HepG2 (cell line): Measurements from ENCODE around the gene MEX3A. TPM values are rescaled to one million over a fixed set of nuclear protein-coding genes. Genes with fewer than 3 reads are reported as not detected.

Experiments
- ARNTL ChIP-seq: sonication (generic); formaldehyde crosslinking; IDR thresholded peaks from 2 replicates; pipeline ENCODE4 v1.4.0; 2020; ENCODE audit warnings: mild to moderate bottlenecking, missing genetic modification reagents
- BORCS8-MEF2B ChIP-seq: sonication (generic); formaldehyde crosslinking; IDR thresholded peaks from 2 replicates; pipeline ENCODE4 v1.8.0; 2022; ENCODE audit warnings: mild to moderate bottlenecking, missing genetic modification reagents
- EZH2 ChIP-seq: conservative IDR thresholded peaks from 2 replicates; pipeline ENCODE4 v1.6.1; 2012; ENCODE audit warnings: mild to moderate bottlenecking, low read depth, low read length, moderate library complexity
- GTF2F1 ChIP-seq: fragments of 150-350 bp; IDR thresholded peaks from 2 replicates; pipeline ENCODE4 v1.6.1; 2014; ENCODE audit warnings: low read length
- HNF4A ChIP-seq: sonication (generic); formaldehyde crosslinking; IDR thresholded peaks from 2 replicates; pipeline ENCODE4 v1.4.0; 2020; ENCODE audit warnings: missing genetic modification reagents
- HOXA7 ChIP-seq: sonication (generic); formaldehyde crosslinking; IDR thresholded peaks from 2 replicates; pipeline ENCODE4 v1.8.1; 2022; ENCODE audit warnings: mild to moderate bottlenecking, missing genetic modification reagents, moderate library complexity
- JDP2 ChIP-seq: sonication (generic); formaldehyde crosslinking; IDR thresholded peaks from 2 replicates; pipeline ENCODE4 v1.8.1; 2022; ENCODE audit warnings: missing genetic modification reagents, borderline replicate concordance
- KMT2A ChIP-seq: sonication (generic); formaldehyde crosslinking; IDR thresholded peaks from 2 replicates; pipeline ENCODE4 v1.4.0; 2020; ENCODE audit warnings: missing genetic modification reagents
- NFYC ChIP-seq: IDR thresholded peaks from 2 replicates; pipeline ENCODE4 v1.6.1; 2016; ENCODE audit warnings: missing genetic modification reagents, missing compliant biosample characterization
- PHF5A ChIP-seq: IDR thresholded peaks from one replicate; pipeline ENCODE4 v1.6.1; 2018; ENCODE audit warnings: low read depth, missing genetic modification reagents; ENCODE audit not compliant: unreplicated experiment
- PRPF4 ChIP-seq: fragments of 200-400 bp; formaldehyde crosslinking; IDR thresholded peaks from 2 replicates; pipeline ENCODE4 v1.6.1; 2016; ENCODE audit warnings: low read length, low read depth; ENCODE audit not compliant: poor library complexity, severe bottlenecking
- REPIN1 ChIP-seq: sonication (generic); formaldehyde crosslinking; IDR thresholded peaks from 2 replicates; pipeline ENCODE4 v1.8.0; 2022; ENCODE audit warnings: missing genetic modification reagents, low read depth, mild to moderate bottlenecking, borderline replicate concordance
- RFX5 ChIP-seq: IDR thresholded peaks from 2 replicates; pipeline ENCODE4 v1.6.1; 2011; ENCODE audit warnings: low read depth, low read length, improper control_type of control experiment
- SATB2 ChIP-seq: sonication (generic); formaldehyde crosslinking; IDR thresholded peaks from 2 replicates; pipeline ENCODE4 v1.5.0; 2020; ENCODE audit warnings: missing genetic modification reagents
- SETDB1 ChIP-seq: sonication (generic); formaldehyde crosslinking; IDR thresholded peaks from 2 replicates; pipeline ENCODE4 v1.5.1; 2020; ENCODE audit warnings: missing genetic modification reagents, mild to moderate bottlenecking, borderline replicate concordance
- SOX5 ChIP-seq: IDR thresholded peaks from 2 replicates; pipeline ENCODE4 v1.6.1; 2016; ENCODE audit warnings: borderline replicate concordance
- TBL1XR1 ChIP-seq: fragments of 150-350 bp; IDR thresholded peaks from 2 replicates; pipeline ENCODE4 v1.6.1; 2014; ENCODE audit warnings: borderline replicate concordance, low read length; ENCODE audit not compliant: partially characterized antibody
- ZNF121 ChIP-seq: sonication (generic); formaldehyde crosslinking; IDR thresholded peaks from 2 replicates; pipeline ENCODE4 v1.5.0; 2020; ENCODE audit warnings: mild to moderate bottlenecking, missing genetic modification reagents
- ZNF124 ChIP-seq: sonication (generic); formaldehyde crosslinking; IDR thresholded peaks from 2 replicates; pipeline ENCODE4 v1.4.0; 2020; ENCODE audit warnings: missing genetic modification reagents
- ZNF160 ChIP-seq: sonication (generic); formaldehyde crosslinking; IDR thresholded peaks from 2 replicates; pipeline ENCODE4 v1.8.0; 2022; ENCODE audit warnings: mild to moderate bottlenecking, inconsistent platforms, missing genetic modification reagents
- ZNF24 ChIP-seq: fragments of 450-650 bp; IDR thresholded peaks from 2 replicates; pipeline ENCODE4 v1.6.1; 2017; ENCODE audit warnings: antibody characterized with exemption, mild to moderate bottlenecking
- ZNF263 ChIP-seq: sonication (generic); formaldehyde crosslinking; IDR thresholded peaks from 2 replicates; pipeline ENCODE4 v1.4.0; 2020; ENCODE audit warnings: missing genetic modification reagents
- ZNF382 ChIP-seq: sonication (generic); formaldehyde crosslinking; IDR thresholded peaks from 2 replicates; pipeline ENCODE4 v1.5.0; 2020; ENCODE audit warnings: missing genetic modification reagents, mild to moderate bottlenecking, borderline replicate concordance
- ZNF383 ChIP-seq: sonication (generic); formaldehyde crosslinking; IDR thresholded peaks from 2 replicates; pipeline ENCODE4 v1.4.0; 2020; ENCODE audit warnings: missing genetic modification reagents, mild to moderate bottlenecking, borderline replicate concordance
- ZNF44 ChIP-seq: sonication (generic); formaldehyde crosslinking; IDR thresholded peaks from 2 replicates; pipeline ENCODE4 v1.5.1; 2020; ENCODE audit warnings: mild to moderate bottlenecking, missing genetic modification reagents
- ZNF605 ChIP-seq: sonication (generic); formaldehyde crosslinking; IDR thresholded peaks from 2 replicates; pipeline ENCODE4 v1.8.0; 2022; ENCODE audit warnings: mild to moderate bottlenecking, missing genetic modification reagents
- ZNF615 ChIP-seq: sonication (generic); formaldehyde crosslinking; IDR thresholded peaks from 2 replicates; pipeline ENCODE4 v1.5.0; 2020; ENCODE audit warnings: mild to moderate bottlenecking, missing genetic modification reagents, borderline replicate concordance
- ZNF878 ChIP-seq: sonication (generic); formaldehyde crosslinking; IDR thresholded peaks from 2 replicates; pipeline ENCODE4 v1.8.1; 2023; ENCODE audit warnings: mild to moderate bottlenecking, missing genetic modification reagents, moderate library complexity
- ZSCAN22 ChIP-seq: sonication (generic); formaldehyde crosslinking; IDR thresholded peaks from 2 replicates; pipeline ENCODE4 v1.4.0; 2020; ENCODE audit warnings: mild to moderate bottlenecking, missing genetic modification reagents
- polyA plus RNA-seq, 8 experiments: library from polyadenylated mRNA; depleted of rRNA in 3 of 8; stranded (reverse) in 7 of 8; unstranded in 1 of 8; fragments of >200 nt; fragmentation: Illumina TruSeq in 4 of 8; extraction: Trizol in 4 of 8; gene quantifications; 2 replicates each; pipeline versions ENCODE4 v1.2.1 to v1.2.3, GENCODE V29; 2011 to 2016; ENCODE audit warnings: low read depth in 4 of 8, missing spikeins in 1 of 8, mixed read lengths in 1 of 8; ENCODE audit not compliant: insufficient read depth in 1 of 8
- total RNA-seq, 5 experiments: library from RNA; depleted of rRNA; stranded (reverse); fragments of >200 nt; fragmentation: Illumina TruSeq; extraction: Trizol; gene quantifications; 2 replicates each; pipeline ENCODE4 v1.2.3, GENCODE V29; 2016; ENCODE audit warnings: low read depth in 1 of 5
- TF ChIP-seq, protein P1 (sequence below): sonication (generic); formaldehyde crosslinking; conservative IDR thresholded peaks from 2 replicates; pipeline ENCODE4 v1.4.0; 2020; ENCODE audit warnings: missing genetic modification reagents
- TF ChIP-seq, protein P2 (sequence below): sonication (generic); formaldehyde crosslinking; IDR thresholded peaks from 2 replicates; pipeline ENCODE4 v1.8.0; 2022; ENCODE audit warnings: mild to moderate bottlenecking, missing genetic modification reagents, borderline replicate concordance

MEX3A gene
- total and polyA plus RNA-seq, 2 of the 13 experiments (the other 11 are each of a cell fraction or from before 2014, with no cell fraction given): 7.6 to 9.1 TPM

DNA sequence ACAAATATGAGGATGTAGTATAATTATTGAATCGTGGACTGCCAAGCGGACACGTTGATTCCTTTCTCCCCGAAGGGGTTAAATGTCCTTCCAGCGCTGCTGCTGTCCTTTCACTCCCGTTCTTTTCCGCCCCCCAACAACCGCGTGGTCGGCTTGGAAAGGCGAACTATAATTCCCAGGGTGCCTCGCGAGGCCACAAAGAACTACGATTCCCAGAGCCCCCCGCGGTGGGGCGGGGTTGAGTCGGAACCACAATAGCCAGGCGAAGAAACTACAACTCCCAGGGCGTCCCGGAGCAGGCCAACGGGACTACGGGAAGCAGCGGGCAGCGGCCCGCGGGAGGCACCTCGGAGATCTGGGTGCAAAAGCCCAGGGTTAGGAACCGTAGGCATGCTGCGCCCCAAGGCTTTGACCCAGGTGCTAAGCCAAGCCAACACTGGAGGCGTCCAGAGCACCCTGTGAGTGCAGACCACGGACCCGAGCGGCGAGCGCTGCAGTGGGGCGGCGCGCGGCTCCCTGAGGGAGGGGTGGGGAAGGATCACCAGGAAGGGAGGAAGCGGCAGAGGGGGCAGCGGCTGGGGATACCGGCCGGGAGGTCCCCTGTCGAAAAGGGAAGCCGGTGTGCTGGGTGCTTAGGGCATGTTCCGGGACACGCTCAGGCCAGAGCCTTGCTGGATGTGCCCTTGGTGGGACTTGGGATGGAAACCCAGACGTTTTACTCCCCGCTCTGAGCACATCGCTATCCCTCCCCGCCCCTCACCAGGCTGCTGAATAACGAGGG lies 27.6 kb downstream of the MEX3A start, which contains the start of gene LAMTOR2 (continued):
- TF ChIP-seq PRPF4: peak; percentile 20
- no peak for TF ChIP-seq ZNF878 (CRISPR knock-in tag)
- no peak for TF ChIP-seq BORCS8-MEF2B (CRISPR knock-in tag)
- 0 out of 2 replicates have a peak, but pooled peaks have one; percentile 12 for TF ChIP-seq HNF4A
- TF ChIP-seq ZNF383 (CRISPR knock-in tag): peak; percentile 90; the same call in 1 of the 2 replicates
- TF ChIP-seq ZSCAN22: no peak
- peak; percentile 49; the same call in 1 of the 2 replicates for TF ChIP-seq REPIN1 (CRISPR knock-in tag)
- peak; percentile 69; the same call in 1 of the 2 replicates for TF ChIP-seq ZNF124 (CRISPR knock-in tag)
- TF ChIP-seq ZNF44 (CRISPR knock-in tag): no peak
- TF ChIP-seq ZNF24: no peak
- no peak for TF ChIP-seq GTF2F1
- TF ChIP-seq JDP2 (CRISPR knock-in tag): no peak
- TF ChIP-seq PHF5A: no peak
- no peak for TF ChIP-seq ZNF615 (CRISPR knock-in tag)
- TF ChIP-seq, protein P1, sequence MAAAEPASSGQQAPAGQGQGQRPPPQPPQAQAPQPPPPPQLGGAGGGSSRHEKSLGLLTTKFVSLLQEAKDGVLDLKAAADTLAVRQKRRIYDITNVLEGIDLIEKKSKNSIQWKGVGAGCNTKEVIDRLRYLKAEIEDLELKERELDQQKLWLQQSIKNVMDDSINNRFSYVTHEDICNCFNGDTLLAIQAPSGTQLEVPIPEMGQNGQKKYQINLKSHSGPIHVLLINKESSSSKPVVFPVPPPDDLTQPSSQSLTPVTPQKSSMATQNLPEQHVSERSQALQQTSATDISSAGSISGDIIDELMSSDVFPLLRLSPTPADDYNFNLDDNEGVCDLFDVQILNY (CRISPR knock-in tag): peak; percentile 48; the same call in 1 of the 2 replicates
- TF ChIP-seq KMT2A (CRISPR knock-in tag): peak; percentile 23; the same call in 1 of the 2 replicates
- peak; percentile 84 for TF ChIP-seq RFX5
- no peak for TF ChIP-seq SATB2 (CRISPR knock-in tag)
- TF ChIP-seq NFYC (CRISPR knock-in tag): peak; percentile 52
- TF ChIP-seq ZNF160 (CRISPR knock-in tag): no peak
- TF ChIP-seq ZNF263: peak; percentile 73
- peak; percentile 67 for TF ChIP-seq TBL1XR1
- TF ChIP-seq SETDB1 (CRISPR knock-in tag): no peak
- TF ChIP-seq, protein P2, sequence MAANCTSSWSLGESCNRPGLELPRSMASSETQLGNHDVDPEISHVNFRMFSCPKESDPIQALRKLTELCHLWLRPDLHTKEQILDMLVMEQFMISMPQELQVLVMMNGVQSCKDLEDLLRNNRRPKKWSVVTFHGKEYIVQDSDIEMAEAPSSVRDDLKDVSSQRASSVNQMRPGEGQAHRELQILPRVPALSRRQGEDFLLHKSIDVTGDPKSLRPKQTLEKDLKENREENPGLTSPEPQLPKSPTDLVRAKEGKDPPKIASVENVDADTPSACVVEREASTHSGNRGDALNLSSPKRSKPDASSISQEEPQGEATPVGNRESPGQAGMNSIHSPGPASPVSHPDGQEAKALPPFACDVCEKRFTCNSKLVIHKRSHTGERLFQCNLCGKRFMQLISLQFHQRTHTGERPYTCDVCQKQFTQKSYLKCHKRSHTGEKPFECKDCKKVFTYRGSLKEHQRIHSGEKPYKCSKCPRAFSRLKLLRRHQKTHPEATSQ: peak; percentile 53; the same call in 1 of the 2 replicates
- no peak for TF ChIP-seq EZH2
- TF ChIP-seq ZNF605 (CRISPR knock-in tag): peak; percentile 72; the same call in 1 of the 2 replicates
- no peak for TF ChIP-seq ZNF121 (CRISPR knock-in tag)
- TF ChIP-seq ARNTL: no peak
- TF ChIP-seq HOXA7 (CRISPR knock-in tag): no peak
- no peak for TF ChIP-seq ZNF382 (CRISPR knock-in tag)
- TF ChIP-seq SOX5: peak; percentile 57; the same call in 1 of the 2 replicates
